HG02938 (cell line): Measurements from ENCODE around the gene MMP24OS.
"Not testable (repeated sequence)": the region's sequence is repeated elsewhere in the genome, so short reads cannot be mapped to it uniquely, and the experiment has no call there.

Experiments
- ATAC-seq: cut with Tn5 transposase; IDR thresholded peaks from one replicate; pipeline ENCODE4 v1.9.1; 2021; ENCODE audit warnings: mild to moderate bottlenecking, moderate library complexity; ENCODE audit not compliant: unreplicated experiment

Gene MMP24OS

GRCh38 chr20:35276408-35276807, 1.5 kb downstream of the MMP24OS start:
- no peak for ATAC-seq

GRCh38 chr20:35275741-35276251, 2.1 kb downstream of the MMP24OS start:
- no peak for ATAC-seq

GRCh38 chr20:35274172-35275092, 3.5 kb downstream of the MMP24OS start:
- ATAC-seq: no peak

GRCh38 chr20:35273449-35274171, 4.3 kb downstream of the MMP24OS start:
- ATAC-seq: no peak

GRCh38 chr20:35271904-35272303, 6.0 kb downstream of the MMP24OS start:
- ATAC-seq: no peak

GRCh38 chr20:35271073-35271882, 6.6 kb downstream of the MMP24OS start:
- no peak for ATAC-seq

- ATAC-seq: no peak
Measured at GRCh38 chr20:35270021-35270902, 7.7 kb downstream of the MMP24OS start.

GRCh38 chr20:35269055-35269781, 8.7 kb downstream of the MMP24OS start:
- ATAC-seq: no peak

GRCh38 chr20:35267092-35267491, 10.8 kb downstream of the MMP24OS start:
- no peak for ATAC-seq

GRCh38 chr20:35264755-35265154, 13.2 kb downstream of the MMP24OS start:
- ATAC-seq: no peak

- no peak for ATAC-seq
Measured at GRCh38 chr20:35263532-35264341, 14.2 kb downstream of the MMP24OS start.

- ATAC-seq: not testable (repeated sequence)
Measured at GRCh38 chr20:35262731-35263531, 15.0 kb downstream of the MMP24OS start.

- ATAC-seq: not testable (repeated sequence)
Measured at GRCh38 chr20:35262321-35262720, 15.6 kb downstream of the MMP24OS start.

- ATAC-seq: no peak
Measured at GRCh38 chr20:35260426-35260825, 17.5 kb downstream of the MMP24OS start.

- ATAC-seq: no peak
Measured at GRCh38 chr20:35257175-35257909, 20.6 kb downstream of the MMP24OS start.

GRCh38 chr20:35254448-35254999, 23.4 kb downstream of the MMP24OS start:
- ATAC-seq: no peak

- ATAC-seq: no peak
Measured at GRCh38 chr20:35253010-35253409, 24.9 kb downstream of the MMP24OS start.
